OCI-LY7 (cell line): ENCODE measurements around the gene HIVEP3. TPM values are rescaled to one million over a fixed set of nuclear protein-coding genes. Genes with fewer than 3 reads are reported as not detected.

Source experiments
- BruUV-seq: library from RNA; stranded (reverse); fragments of 400-500 nt; replicated peaks from 2 replicates; lab custom pipeline; 2021; lab: Mats Ljungman, UMichigan
- CTCF ChIA-PET: fragments of 300-600 bp; sonication (Branson Sonifier 250); formaldehyde crosslinking; loops from one replicate; lab custom pipeline; 2022; ENCODE audit warnings: antibody characterized with exemption; ENCODE audit not compliant: unreplicated experiment; lab: Charles Lee
- POLR2A ChIA-PET: fragments of 300-600 bp; sonication (Branson Sonifier 250); formaldehyde crosslinking; loops from one replicate; lab custom pipeline; 2022; ENCODE audit warnings: antibody characterized with exemption; lab: Charles Lee
- DNase-seq: peaks from one replicate; pipeline ENCODE4 v3.0.0-alpha.2; 2015; ENCODE audit warnings: low spot score
- H2AFZ ChIP-seq: fragments of 200-600 bp; sonication (generic), shearing (Covaris generic); 2 replicates; pipeline ENCODE4 v1.6.1; 2014; ENCODE audit warnings: mild to moderate bottlenecking, antibody characterized with exemption, low read length, moderate library complexity
- H3K27ac ChIP-seq: fragments of 200-600 bp; sonication (generic); 2 replicates; pipeline ENCODE4 v1.5.1; 2014; ENCODE audit warnings: mixed run types, low read depth, mild to moderate bottlenecking, moderate library complexity, low read length, inconsistent platforms; ENCODE audit not compliant: poor library complexity, severe bottlenecking
- H3K36me3 ChIP-seq: fragments of 200-600 bp; sonication (generic); 2 replicates; pipeline ENCODE4 v1.6.1; 2014; ENCODE audit warnings: mild to moderate bottlenecking, antibody characterized with exemption, low read length, moderate library complexity, mixed read lengths; ENCODE audit not compliant: insufficient read depth
- H3K4me1 ChIP-seq: fragments of 200-600 bp; sonication (generic); 2 replicates; pipeline ENCODE4 v1.5.1; 2014; ENCODE audit warnings: mild to moderate bottlenecking, low read length; ENCODE audit not compliant: insufficient read depth, poor library complexity, severe bottlenecking
- H3K4me2 ChIP-seq: fragments of 200-600 bp; sonication (generic); 2 replicates; pipeline ENCODE4 v1.6.1; 2014; ENCODE audit warnings: mild to moderate bottlenecking, low read length
- H3K4me3 ChIP-seq: fragments of 200-600 bp; sonication (generic); 2 replicates; pipeline ENCODE4 v1.5.1; 2014; ENCODE audit warnings: mild to moderate bottlenecking, low read depth, low read length; ENCODE audit not compliant: poor library complexity, severe bottlenecking
- H3K79me2 ChIP-seq: fragments of 200-600 bp; sonication (generic); 2 replicates; pipeline ENCODE4 v1.6.1; 2016; ENCODE audit warnings: low read depth, mild to moderate bottlenecking, low read length, moderate library complexity, mixed read lengths; ENCODE audit not compliant: insufficient read depth
- H3K9me2 ChIP-seq: fragments of 200-600 bp; sonication (generic); 2 replicates; pipeline ENCODE4 v1.6.1; 2016; ENCODE audit warnings: mild to moderate bottlenecking, low read length, mixed read lengths; ENCODE audit not compliant: insufficient read depth
- H3K9me3 ChIP-seq: fragments of 200-600 bp; sonication (generic); 2 replicates; pipeline ENCODE4 v1.6.1; 2014; ENCODE audit warnings: mild to moderate bottlenecking, mixed run types, low read length, mixed read lengths
- H4K20me1 ChIP-seq: fragments of 200-600 bp; sonication (generic); 2 replicates; pipeline ENCODE4 v1.6.1; 2014; ENCODE audit warnings: mild to moderate bottlenecking, antibody characterized with exemption, low read length, moderate library complexity, mixed read lengths; ENCODE audit not compliant: insufficient read depth
- CTCF ChIP-seq: fragments of 200-600 bp; sonication (generic); conservative IDR thresholded peaks from 2 replicates; pipeline ENCODE4 v1.5.1; 2014; ENCODE audit warnings: mild to moderate bottlenecking, antibody characterized with exemption, low read length, moderate library complexity, mixed read lengths
- EZH2phosphoT487 ChIP-seq: fragments of 200-600 bp; sonication (generic); IDR thresholded peaks from 2 replicates; pipeline ENCODE4 v1.6.1; 2018; ENCODE audit warnings: low read depth, borderline replicate concordance, mild to moderate bottlenecking, mixed run types, antibody characterized with exemption, low read length, moderate library complexity, mixed read lengths
- intact Hi-C: fragments of 100-400 bp; cut with micrococcal nuclease; formaldehyde crosslinking; loops from one replicate; pipeline ENCODE4 v1.10.0; 2022; ENCODE audit not compliant: unreplicated experiment
- total RNA-seq, 2 experiments: library from RNA; depleted of rRNA in 1 of 2; stranded (reverse); fragments of >200 nt in 1 of 2; shearing (Covaris generic) in 1 of 2; gene quantifications; 2 replicates each; pipeline ENCODE4 v1.2.3, GENCODE V29; 2014 to 2022

HIVEP3 gene
- total RNA-seq, 2 experiments from 2014 or later: 0.53 to 0.60 TPM

- Histone ChIP-seq H3K4me1 (peaks cover 47% of the 10 kb centered on the region), H4K20me1 (no peaks in the 10 kb centered on the region), H3K36me3 (no peaks in the 10 kb centered on the region), H3K4me3 (no peak overlapping the region), H3K79me2 (no peaks in the 10 kb centered on the region), H3K4me2 (peak overlapping the region; percentile 45), H3K9me3 (no peaks in the 10 kb centered on the region), H2AFZ (no peak overlapping the region), H3K27ac (peak overlapping the region; percentile 7), H3K9me2 (no peaks in the 10 kb centered on the region)
- BruUV-seq: no TSS peak
- intact Hi-C loops: loop anchor here (5.0 kb wide), 2 partner anchors 48 to 73 kb away; no protein-coding TSS in a partner anchor
- peak; percentile 41 for DNase-seq
- ChIA-PET POLR2A (interaction anchor here (0.7 kb wide), 1 partner anchor 307 kb away, joined by 6 read pairs; no protein-coding TSS in a partner anchor), CTCF (no interaction called here)
- no peak for TF ChIP-seq EZH2phosphoT487
- TF ChIP-seq CTCF: no peak
These were observed 118.4 kb downstream of the HIVEP3 start for GRCh38 chr1:41800311-41800829.

GRCh38 chr1:41799723-41800122 is 119.0 kb downstream of the HIVEP3 start:
- Histone ChIP-seq H3K27ac (no peak overlapping the region), H4K20me1 (no peaks in the 10 kb centered on the region), H3K79me2 (no peaks in the 10 kb centered on the region), H3K9me2 (no peaks in the 10 kb centered on the region), H2AFZ (no peak overlapping the region), H3K9me3 (no peaks in the 10 kb centered on the region), H3K4me3 (no peak overlapping the region), H3K4me2 (no peak overlapping the region), H3K4me1 (peaks cover 47% of the 10 kb centered on the region), H3K36me3 (no peaks in the 10 kb centered on the region)
- intact Hi-C loops: loop anchor here (5.0 kb wide), 2 partner anchors 47 to 72 kb away; no protein-coding TSS in a partner anchor
- no peak for DNase-seq
- ChIA-PET POLR2A (interaction anchor here (0.7 kb wide), 1 partner anchor 306 kb away, joined by 6 read pairs; no protein-coding TSS in a partner anchor), CTCF (no interaction called here)
- BruUV-seq: no TSS peak
- TF ChIP-seq CTCF (no peak), EZH2phosphoT487 (no peak)

GRCh38 chr1:41799205-41799604 is 119.5 kb downstream of the HIVEP3 start:
- CTCF ChIA-PET: no interaction called here
- POLR2A ChIA-PET: no interaction called here
- H3K79me2 ChIP-seq: no peaks in the 10 kb centered on the region
- H3K4me3 ChIP-seq: no peak overlapping the region
- BruUV-seq: no TSS peak
- intact Hi-C loops: no loop called here
- H3K9me2 ChIP-seq: no peaks in the 10 kb centered on the region
- no peaks in the 10 kb centered on the region for H3K9me3 ChIP-seq
- H3K27ac ChIP-seq: no peak overlapping the region
- no peak overlapping the region for H2AFZ ChIP-seq
- no peak overlapping the region for H3K4me2 ChIP-seq
- no peaks in the 10 kb centered on the region for H4K20me1 ChIP-seq
- H3K4me1 ChIP-seq: peaks cover 43% of the 10 kb centered on the region
- H3K36me3 ChIP-seq: no peaks in the 10 kb centered on the region
- no peak for DNase-seq
- TF ChIP-seq EZH2phosphoT487 (no peak), CTCF (no peak)
